Measurements from ENCODE around the gene YPEL2.
"Not testable (repeated sequence)": the region's sequence is repeated elsewhere in the genome, so short reads cannot be mapped to it uniquely, and the experiment has no call there.

The YPEL2 gene

GRCh38 chr17:59378675-59379074, 47.2 kb downstream of the YPEL2 start:
- DNase-seq = no peak

DNA sequence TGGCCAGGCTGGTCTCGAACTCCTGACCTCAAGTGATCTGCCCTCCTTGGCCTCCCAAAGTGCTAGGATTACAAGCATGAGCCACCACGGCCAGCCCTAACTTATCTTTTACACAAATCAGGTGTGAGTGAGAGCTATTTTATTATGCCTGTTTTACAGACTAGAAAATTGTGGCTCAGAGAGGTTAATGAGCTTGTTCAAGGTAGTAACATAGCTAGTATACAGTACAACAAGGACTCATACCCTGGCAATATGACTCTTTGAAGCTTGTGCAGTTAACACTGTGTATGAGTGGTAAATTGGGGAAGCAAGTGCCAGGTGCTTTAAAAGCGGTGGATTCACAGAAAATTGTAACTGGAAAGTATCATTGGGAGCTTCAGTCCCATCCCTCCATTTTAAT, 49.0 kb downstream of the YPEL2 start:
- DNase-seq = no peak

GRCh38 chr17:59381716-59382570, 50.5 kb downstream of the YPEL2 start:
- no peak for DNase-seq

- DNase-seq = no peak
Measured at GRCh38 chr17:59383893-59384292, 52.4 kb downstream of the YPEL2 start.

GRCh38 chr17:59387351-59388068, 56.1 kb downstream of the YPEL2 start:
- no peak for DNase-seq

GRCh38 chr17:59388069-59388556, 56.7 kb downstream of the YPEL2 start:
- DNase-seq = no peak

GRCh38 chr17:59389066-59389465, 57.6 kb downstream of the YPEL2 start:
- DNase-seq = no peak

DNA sequence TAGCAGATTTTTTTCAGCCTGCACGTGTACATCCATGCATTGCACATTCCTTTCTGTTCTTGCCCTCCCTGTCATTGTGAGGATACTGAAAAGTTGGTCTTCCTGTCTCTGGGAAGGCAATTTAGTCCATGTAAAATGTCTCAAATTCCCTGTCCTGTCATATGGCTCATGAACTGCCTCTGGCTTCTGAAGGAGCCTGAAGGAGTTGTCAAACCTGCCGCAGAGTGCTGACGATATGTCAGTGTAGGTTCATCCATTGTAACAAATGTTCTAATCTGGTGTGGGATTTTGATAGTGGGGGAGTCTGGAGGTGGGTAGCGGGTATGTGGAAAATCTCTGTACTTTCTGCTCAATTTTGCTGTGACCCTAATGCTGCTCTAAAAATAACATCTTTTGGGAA, 59.6 kb downstream of the YPEL2 start:
- DNase-seq = no peak

- no peak for DNase-seq
Measured at GRCh38 chr17:59392973-59393679, 61.7 kb downstream of the YPEL2 start.

DNA sequence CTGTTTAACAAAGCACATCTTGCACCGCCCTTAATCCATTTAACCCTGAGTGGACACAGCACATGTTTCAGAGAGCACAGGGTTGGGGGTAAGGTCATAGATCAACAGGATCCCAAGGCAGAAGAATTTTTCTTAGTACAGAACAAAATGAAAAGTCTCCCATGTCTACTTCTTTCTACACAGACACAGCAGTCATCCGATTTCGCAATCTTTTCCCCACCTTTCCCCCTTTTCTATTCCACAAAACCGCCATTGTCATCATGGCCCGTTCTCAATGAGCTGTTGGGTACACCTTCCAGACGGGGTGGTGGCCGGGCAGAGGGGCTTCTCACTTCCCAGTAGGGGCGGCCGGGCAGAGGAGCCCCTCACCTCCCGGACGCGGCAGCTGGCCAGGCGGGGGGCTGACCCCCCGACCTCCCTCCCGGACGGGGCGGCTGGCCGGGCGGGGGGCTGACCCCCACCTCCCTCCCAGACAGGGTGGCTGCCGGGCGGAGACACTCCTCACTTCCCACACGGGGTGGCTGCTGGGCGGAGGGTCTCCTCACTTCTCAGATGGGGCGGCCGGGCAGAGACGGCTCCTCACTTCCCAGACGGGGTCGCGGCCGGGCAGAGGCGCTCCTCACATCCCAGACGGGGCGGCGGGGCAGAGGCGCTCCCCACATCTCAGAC, 62.4 kb downstream of the YPEL2 start:
- DNase-seq = not testable (repeated sequence)

GRCh38 chr17:59396134-59396826, 64.8 kb downstream of the YPEL2 start:
- no peak for DNase-seq

DNA sequence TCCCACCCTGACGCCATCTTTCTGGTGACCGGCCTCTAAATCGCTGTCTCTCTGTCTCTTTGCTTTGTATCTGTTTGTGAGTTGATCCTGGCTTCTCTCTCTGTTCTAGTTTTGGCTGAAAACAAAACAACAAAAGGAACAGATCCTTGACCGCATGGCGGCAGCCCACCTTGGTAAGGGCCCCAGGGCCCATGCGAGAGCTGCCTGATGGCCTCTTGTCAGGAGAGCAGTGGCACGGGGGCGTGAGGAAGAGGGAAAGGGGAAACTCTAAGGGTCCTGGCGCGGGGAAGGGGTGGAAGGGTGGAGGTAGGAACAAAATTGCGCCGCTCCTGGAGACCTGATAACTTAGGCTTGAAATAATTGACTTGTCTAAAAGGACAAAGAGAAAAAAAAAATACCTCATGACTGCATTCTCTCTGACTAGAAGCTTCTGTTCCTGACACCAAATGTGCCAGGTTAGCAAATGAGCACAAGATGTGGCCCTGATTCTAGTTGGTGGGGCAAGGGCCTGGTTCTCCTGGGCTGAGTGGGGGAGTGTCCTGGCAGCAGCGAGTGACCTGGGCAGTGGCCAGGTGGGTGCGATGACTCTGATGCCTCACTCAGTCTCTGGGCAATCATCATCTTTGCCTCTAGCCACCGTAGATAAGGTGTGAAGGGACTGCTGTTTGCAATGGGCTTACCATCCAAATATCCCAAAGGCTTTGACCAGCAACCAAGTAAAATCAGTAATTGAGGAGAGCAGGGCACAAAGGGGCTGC, 66.0 kb downstream of the YPEL2 start:
- DNase-seq = no peak

- no peak for DNase-seq
Measured at GRCh38 chr17:59399914-59400313, 68.5 kb downstream of the YPEL2 start.

GRCh38 chr17:59400858-59401257, 69.4 kb downstream of the YPEL2 start:
- DNase-seq = no peak

- DNase-seq = no peak
Measured at GRCh38 chr17:59401274-59401673, 69.8 kb downstream of the YPEL2 start.

- no peak for DNase-seq
Measured at GRCh38 chr17:59401725-59402124, 70.3 kb downstream of the YPEL2 start.

DNA sequence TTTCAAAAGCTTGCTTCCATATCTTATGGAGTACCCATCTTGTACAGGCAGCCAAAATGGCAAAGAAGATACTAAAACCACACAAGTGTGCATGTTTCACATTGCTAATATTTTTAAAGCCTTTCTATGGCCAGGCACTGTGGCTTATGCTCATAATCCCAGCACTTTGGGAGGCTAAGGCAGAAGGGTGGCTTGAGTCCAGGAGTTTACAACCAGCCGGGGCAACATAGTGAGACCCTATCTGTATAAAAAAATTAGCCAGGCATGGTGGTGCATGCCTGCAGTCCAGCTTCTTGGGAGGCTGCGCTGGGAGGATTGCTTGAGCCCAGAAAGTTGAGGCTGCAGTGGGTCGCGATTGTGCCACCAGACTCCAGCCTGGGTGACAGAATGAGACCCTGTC, 71.3 kb downstream of the YPEL2 start:
- DNase-seq = no peak

GRCh38 chr17:59404471-59404870, 73.0 kb downstream of the YPEL2 start:
- DNase-seq = no peak

GRCh38 chr17:59405944-59406705, 74.7 kb downstream of the YPEL2 start:
- DNase-seq = no peak

GRCh38 chr17:59406808-59407381, 75.4 kb downstream of the YPEL2 start:
- DNase-seq = no peak

All from activated CD8-positive, alpha-beta memory T cell treated with anti-CD3 and anti-CD28 coated beads, Interleukin-2, amount 50 U/mL, for 48 hours (primary cell).